22Rv1 (cell line): ENCODE measurements around the gene FCER1G.

Experiments used
- H3K27ac ChIP-seq: fragments of 450-650 bp; 2 replicates; pipeline ENCODE4 v1.5.1; 2017
- CTCF ChIP-seq: fragments of 450-650 bp; IDR thresholded peaks from 2 replicates; pipeline ENCODE4 v1.5.1; 2017; ENCODE audit warnings: mild to moderate bottlenecking
- ZFX ChIP-seq: fragments of 450-650 bp; IDR thresholded peaks from 2 replicates; pipeline ENCODE4 v1.6.1; 2017; ENCODE audit warnings: antibody characterized with exemption, borderline replicate concordance

The FCER1G gene

GRCh38 chr1:161258439-161259344 is 43.6 kb downstream of the FCER1G start, which contains the start of gene PCP4L1:
Gene PCP4L1 (plus strand): TSS chr1:161258745. CDS start chr1:161258975, 230 bp downstream.
- TF ChIP-seq ZFX (no peak), CTCF (peak; percentile 15; the same call in 1 of the 2 replicates)
- no peak within 1 kb of the TSS for H3K27ac ChIP-seq

- TF ChIP-seq ZFX, result no peak
- no peak for TF ChIP-seq CTCF
- no peak overlapping the region for H3K27ac ChIP-seq
Measured at GRCh38 chr1:161259345-161259702, 44.2 kb downstream of the FCER1G start.

- TF ChIP-seq ZFX (no peak), CTCF (no peak)
- no peak overlapping the region for H3K27ac ChIP-seq
Measured at GRCh38 chr1:161259765-161260164, 44.7 kb downstream of the FCER1G start.

GRCh38 chr1:161260376-161261260 is 45.5 kb downstream of the FCER1G start:
- H3K27ac ChIP-seq, result no peak overlapping the region
- no peak for TF ChIP-seq CTCF
- no peak for TF ChIP-seq ZFX

- no peak overlapping the region for H3K27ac ChIP-seq
- TF ChIP-seq ZFX (no peak), CTCF (no peak)
Measured at GRCh38 chr1:161261261-161262235, 46.5 kb downstream of the FCER1G start.

GRCh38 chr1:161265305-161265704 is 50.2 kb downstream of the FCER1G start:
- H3K27ac ChIP-seq, result no peak overlapping the region
- TF ChIP-seq ZFX (no peak), CTCF (no peak)
